OCI-LY3 (cell line): ENCODE measurements around the gene CHCHD4.

Source experiments
- H2AFZ ChIP-seq: fragments of 200-600, 300-600 bp; shearing (Covaris generic); 2 replicates; pipeline ENCODE4 v1.6.0; 2014; ENCODE audit warnings: antibody characterized with exemption, low read depth, low read length
- H3K27ac ChIP-seq: fragments of 200-600, 300-600 bp; sonication (generic); 2 replicates; pipeline ENCODE4 v1.5.1; 2014; ENCODE audit warnings: mild to moderate bottlenecking, low read length, moderate library complexity, mixed read lengths
- H3K27me3 ChIP-seq: fragments of 200-600, 300-600 bp; sonication (generic); 2 replicates; pipeline ENCODE4 v1.6.1; 2014; ENCODE audit warnings: low read depth, low read length, mixed read lengths
- H3K36me3 ChIP-seq: fragments of 200-600, 300-600 bp; sonication (generic); replicated peaks from 2 replicates; pipeline ENCODE3; 2014; ENCODE audit warnings: low read depth, low read length, mixed read lengths
- H3K4me1 ChIP-seq: fragments of 300-600, 200-600 bp; sonication (generic); 2 replicates; pipeline ENCODE4 v1.6.1; 2014; ENCODE audit warnings: low read length, mixed read lengths
- H3K4me2 ChIP-seq: fragments of 200-600, 300-600 bp; sonication (generic); 2 replicates; pipeline ENCODE4 v1.6.1; 2014; ENCODE audit warnings: low read length, mixed read lengths
- H3K4me3 ChIP-seq: fragments of 300-600, 200-600 bp; sonication (generic); 2 replicates; pipeline ENCODE4 v1.5.1; 2014; ENCODE audit warnings: antibody characterized with exemption, mild to moderate bottlenecking, low read length, moderate library complexity
- H3K79me2 ChIP-seq: fragments of 300-600, 200-600 bp; shearing (Covaris generic); 2 replicates; pipeline ENCODE4 v1.6.1; 2014; ENCODE audit warnings: mild to moderate bottlenecking, low read length, mixed read lengths
- H3K9ac ChIP-seq: fragments of 300-600, 200-600 bp; shearing (Covaris generic); 2 replicates; pipeline ENCODE4 v1.6.0; 2014; ENCODE audit warnings: mild to moderate bottlenecking, low read length, moderate library complexity
- H3K9me3 ChIP-seq: fragments of 200-600, 300-600 bp; shearing (Covaris generic); 2 replicates; pipeline ENCODE4 v1.6.1; 2014; ENCODE audit warnings: low read length, mixed read lengths; ENCODE audit not compliant: insufficient read depth
- H4K20me1 ChIP-seq: fragments of 200-600, 300-600 bp; sonication (generic); 2 replicates; pipeline ENCODE4 v1.6.1; 2016; ENCODE audit warnings: low read length, mixed read lengths; ENCODE audit not compliant: insufficient read depth
- CTCF ChIP-seq: fragments of 200-600, 300-600 bp; sonication (generic); IDR thresholded peaks from 2 replicates; pipeline ENCODE4 v1.5.1; 2014; ENCODE audit warnings: antibody characterized with exemption, low read length, low read depth
- EZH2phosphoT487 ChIP-seq: fragments of 200-600 bp; shearing (Covaris generic); IDR thresholded peaks from 2 replicates; pipeline ENCODE4 v1.6.1; 2018; ENCODE audit warnings: antibody characterized with exemption, mixed run types, low read depth

The CHCHD4 gene

DNA sequence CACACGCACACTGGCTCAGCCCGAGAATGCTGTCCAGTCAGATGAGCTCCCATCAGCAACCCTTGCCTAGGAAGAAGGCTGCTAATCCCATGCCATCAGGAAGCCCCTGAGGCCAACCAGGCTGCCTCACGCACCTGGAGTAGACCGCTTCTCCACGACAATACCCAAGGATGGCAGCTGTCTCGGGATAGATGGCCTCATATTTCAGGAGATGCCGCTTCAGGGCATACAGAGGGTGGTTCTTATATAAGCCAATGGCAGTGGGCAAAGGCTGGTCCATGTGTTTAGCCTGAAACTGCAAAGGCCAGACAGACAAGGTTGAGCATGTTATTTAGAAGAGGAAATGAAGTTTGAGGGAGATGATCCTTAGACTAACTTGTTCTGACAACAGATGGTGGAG, 31.5 kb upstream of the CHCHD4 start:
- Histone ChIP-seq H3K27ac (no peak overlapping the region), H3K4me1 (no peaks in the 10 kb centered on the region), H3K79me2 (no peaks in the 10 kb centered on the region), H4K20me1 (peaks cover 3% of the 10 kb centered on the region; the same call in 1 of the 2 replicates), H3K36me3 (peaks cover 81% of the 10 kb centered on the region), H2AFZ (no peak overlapping the region), H3K9me3 (no peaks in the 10 kb centered on the region), H3K4me3 (no peak overlapping the region), H3K4me2 (no peak overlapping the region), H3K9ac (no peak overlapping the region), H3K27me3 (no peaks in the 10 kb centered on the region)
- TF ChIP-seq EZH2phosphoT487 = no peak
- TF ChIP-seq CTCF = no peak

- H3K36me3 ChIP-seq = peaks cover 74% of the 10 kb centered on the region
Measured at GRCh38 chr3:14154895-14155440, 30.3 kb upstream of the CHCHD4 start.

GRCh38 chr3:14154276-14154675, 29.6 kb upstream of the CHCHD4 start:
- Histone ChIP-seq H3K27ac (no peak overlapping the region), H3K4me2 (no peak overlapping the region), H3K9me3 (no peaks in the 10 kb centered on the region), H4K20me1 (peaks cover 3% of the 10 kb centered on the region; the same call in 1 of the 2 replicates), H3K36me3 (peaks cover 71% of the 10 kb centered on the region), H3K79me2 (no peaks in the 10 kb centered on the region), H3K4me3 (no peak overlapping the region), H3K4me1 (no peaks in the 10 kb centered on the region), H3K27me3 (no peaks in the 10 kb centered on the region), H3K9ac (no peak overlapping the region), H2AFZ (no peak overlapping the region)
- TF ChIP-seq CTCF = no peak
- TF ChIP-seq EZH2phosphoT487 = no peak

More at GRCh38 chr3:14154895-14155440, 30.3 kb upstream of the CHCHD4 start:
- no peaks in the 10 kb centered on the region for H3K4me1 ChIP-seq
- H3K27me3 ChIP-seq = no peaks in the 10 kb centered on the region
- no peak for TF ChIP-seq CTCF
- TF ChIP-seq EZH2phosphoT487 = no peak
- H3K27ac ChIP-seq = no peak overlapping the region
- no peak overlapping the region for H2AFZ ChIP-seq
- H3K9ac ChIP-seq = no peak overlapping the region
- no peaks in the 10 kb centered on the region for H3K9me3 ChIP-seq
- H3K4me2 ChIP-seq = no peak overlapping the region
- H4K20me1 ChIP-seq = peaks cover 3% of the 10 kb centered on the region; the same call in 1 of the 2 replicates
- H3K4me3 ChIP-seq = no peak overlapping the region
- no peaks in the 10 kb centered on the region for H3K79me2 ChIP-seq

- H2AFZ ChIP-seq = no peak overlapping the region
- peaks cover 3% of the 10 kb centered on the region; the same call in 1 of the 2 replicates for H4K20me1 ChIP-seq
- H3K9ac ChIP-seq = no peak overlapping the region
- H3K27ac ChIP-seq = no peak overlapping the region
- H3K4me2 ChIP-seq = no peak overlapping the region
- no peaks in the 10 kb centered on the region for H3K79me2 ChIP-seq
- TF ChIP-seq CTCF (no peak), EZH2phosphoT487 (no peak)
- no peak overlapping the region for H3K4me3 ChIP-seq
- no peaks in the 10 kb centered on the region for H3K27me3 ChIP-seq
- peaks cover 65% of the 10 kb centered on the region for H3K36me3 ChIP-seq
- no peaks in the 10 kb centered on the region for H3K4me1 ChIP-seq
- no peaks in the 10 kb centered on the region for H3K9me3 ChIP-seq
Measured at GRCh38 chr3:14153663-14154062, 29.0 kb upstream of the CHCHD4 start.
